Endothelial cell (in vitro differentiated cells): ENCODE measurements around the gene SLC27A1. TPM values are rescaled to one million over a fixed set of nuclear protein-coding genes. Genes with fewer than 3 reads are reported as not detected.
A peak's percentile ranks its signal among the peaks of the same experiment; 100 is the strongest.
"Not testable (repeated sequence)": the region's sequence is repeated elsewhere in the genome, so short reads cannot be mapped to it uniquely, and the experiment has no call there.

Experiments used
- DNase-seq: peaks from one replicate; pipeline ENCODE4 v3.0.0; 2021; ENCODE audit warnings: low spot score
- H3K27ac Mint-ChIP-seq: one replicate; pipeline ENCODE4 v1.8.0; 2021; ENCODE audit warnings: mixed read lengths, inconsistent platforms; ENCODE audit not compliant: unreplicated experiment
- H3K27me3 Mint-ChIP-seq: one replicate; pipeline ENCODE4 v1.8.0; 2021; ENCODE audit warnings: mild to moderate bottlenecking, moderate library complexity, mixed read lengths, inconsistent platforms; ENCODE audit not compliant: unreplicated experiment
- H3K36me3 Mint-ChIP-seq: one replicate; pipeline ENCODE4 v1.8.0; 2021; ENCODE audit warnings: mild to moderate bottlenecking, low read depth, mixed read lengths, inconsistent platforms; ENCODE audit not compliant: unreplicated experiment
- H3K4me1 Mint-ChIP-seq: one replicate; pipeline ENCODE4 v1.8.0; 2021; ENCODE audit warnings: mild to moderate bottlenecking, mixed read lengths, inconsistent platforms; ENCODE audit not compliant: unreplicated experiment
- H3K4me3 Mint-ChIP-seq: one replicate; pipeline ENCODE4 v1.8.0; 2021; ENCODE audit warnings: mild to moderate bottlenecking, mixed read lengths, inconsistent platforms; ENCODE audit not compliant: unreplicated experiment
- H3K9me3 Mint-ChIP-seq: one replicate; pipeline ENCODE4 v1.8.0; 2021; ENCODE audit warnings: mixed read lengths, inconsistent platforms; ENCODE audit not compliant: unreplicated experiment
- CTCF ChIP-seq: fragments of 200-600 bp; sonication (generic); IDR thresholded peaks from one replicate; pipeline ENCODE4 v1.5.0; 2021; ENCODE audit warnings: antibody characterized with exemption; ENCODE audit not compliant: unreplicated experiment
- total RNA-seq: library from RNA; stranded (reverse); fragmentation: NEBNext Ultra II Directional; extraction: Animal tissue kit (Norgen Biotek cat#: 25700); gene quantifications from one replicate; pipeline ENCODE4 v1.2.1, GENCODE V29; 2021; ENCODE audit not compliant: unreplicated experiment

SLC27A1 gene
- total RNA-seq, 1 donor from 2014 or later, result 30.2 TPM

DNA sequence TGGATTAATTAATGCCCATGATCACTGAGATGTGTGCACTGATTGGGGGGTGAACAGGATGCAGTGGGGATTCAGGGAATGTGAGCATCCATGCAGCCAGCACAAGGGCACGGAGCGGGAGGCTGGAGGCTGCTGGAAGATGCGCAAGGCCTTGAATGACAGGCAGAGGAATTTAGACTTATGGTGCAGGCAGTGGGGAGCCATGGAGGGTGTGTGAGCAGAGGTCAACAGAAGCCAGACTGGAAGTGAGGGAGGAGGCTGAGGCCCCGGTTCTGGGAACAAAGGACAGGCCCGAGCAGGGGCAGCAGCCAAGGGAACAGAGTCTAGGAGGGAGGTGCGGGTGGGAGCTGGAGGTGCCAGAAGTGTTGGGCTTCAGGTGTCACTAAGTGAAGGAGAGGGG lies 77.8 kb downstream of the SLC27A1 start:
- Mint-ChIP-seq H3K27me3 (peaks cover 12% of the 10 kb centered on the region), H3K4me1 (peaks cover 8% of the 10 kb centered on the region), H3K4me3 (no peak overlapping the region)

GRCh38 chr19:17549085-17549740 lies 78.9 kb downstream of the SLC27A1 start:
- TF ChIP-seq CTCF, result no peak

More for the DNA sequence above, 77.8 kb downstream of the SLC27A1 start:
- Mint-ChIP-seq H3K36me3 (no peaks in the 10 kb centered on the region), H3K9me3 (no peaks in the 10 kb centered on the region), H3K27ac (peak overlapping the region; percentile 38)
- no peak for TF ChIP-seq CTCF
- DNase-seq, result no peak

GRCh38 chr19:17550076-17550667 lies 79.8 kb downstream of the SLC27A1 start:
- H3K9me3 Mint-ChIP-seq, result no peaks in the 10 kb centered on the region
- H3K4me3 Mint-ChIP-seq, result no peak overlapping the region
- H3K27ac Mint-ChIP-seq, result no peak overlapping the region
- peaks cover 17% of the 10 kb centered on the region for H3K4me1 Mint-ChIP-seq
- H3K36me3 Mint-ChIP-seq, result no peaks in the 10 kb centered on the region
- TF ChIP-seq CTCF, result no peak
- no peak for DNase-seq
- peaks cover 13% of the 10 kb centered on the region for H3K27me3 Mint-ChIP-seq

More at GRCh38 chr19:17549085-17549740, 78.9 kb downstream of the SLC27A1 start:
- H3K36me3 Mint-ChIP-seq, result no peaks in the 10 kb centered on the region
- H3K9me3 Mint-ChIP-seq, result no peaks in the 10 kb centered on the region
- peaks cover 14% of the 10 kb centered on the region for H3K4me1 Mint-ChIP-seq
- no peak for DNase-seq
- peaks cover 11% of the 10 kb centered on the region for H3K27me3 Mint-ChIP-seq
- no peak overlapping the region for H3K27ac Mint-ChIP-seq
- H3K4me3 Mint-ChIP-seq, result no peak overlapping the region

- not testable (repeated sequence) for DNase-seq, H3K9me3 Mint-ChIP-seq, H3K36me3 Mint-ChIP-seq, H3K4me3 Mint-ChIP-seq
- peaks cover 21% of the 10 kb centered on the region for H3K4me1 Mint-ChIP-seq
- H3K27me3 Mint-ChIP-seq, result peaks cover 11% of the 10 kb centered on the region
- H3K27ac Mint-ChIP-seq, result peak overlapping the region; percentile 98
These were observed 82.4 kb downstream of the SLC27A1 start for GRCh38 chr19:17552735-17553134.

DNA sequence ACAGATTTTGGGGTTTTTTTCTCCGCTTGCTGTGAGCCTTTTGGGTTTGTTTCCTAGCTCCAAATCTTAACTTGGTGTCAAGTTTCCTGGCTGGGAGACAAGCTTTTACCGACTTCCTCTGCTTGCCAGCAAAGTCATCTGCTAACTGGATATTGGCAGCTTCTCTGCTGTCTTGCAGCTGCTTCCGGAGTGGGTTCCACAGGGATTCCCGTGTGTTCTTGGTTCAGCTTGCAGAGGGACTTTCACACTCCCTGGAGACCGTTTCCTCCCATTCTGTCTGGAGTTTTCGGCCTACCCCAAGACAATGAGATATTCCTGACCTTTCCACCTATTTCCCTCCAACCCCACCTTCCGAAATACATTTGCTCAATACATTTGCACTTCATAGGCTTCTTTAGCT lies 82.9 kb downstream of the SLC27A1 start:
- peak; percentile 70 for DNase-seq
- peaks cover 9% of the 10 kb centered on the region for H3K27me3 Mint-ChIP-seq
- H3K4me1 Mint-ChIP-seq, result peaks cover 17% of the 10 kb centered on the region
- H3K36me3 Mint-ChIP-seq, result peaks cover 3% of the 10 kb centered on the region
- H3K4me3 Mint-ChIP-seq, result peak overlapping the region; percentile 82
- H3K9me3 Mint-ChIP-seq, result no peaks in the 10 kb centered on the region
- H3K27ac Mint-ChIP-seq, result peak overlapping the region; percentile 98
- TF ChIP-seq CTCF, result no peak
